Suprapubic skin (tissue), 4 donors: ENCODE results near the gene DRC7. TPM values are rescaled to one million over a fixed set of nuclear protein-coding genes. Genes with fewer than 3 reads are reported as not detected.
A peak's percentile ranks its signal among the peaks of the same experiment; 100 is the strongest.

Source experiments
- DNase-seq, 2 donors: peaks; one replicate each; pipeline ENCODE4 v3.0.0-alpha.2; 2019; ENCODE audit warnings: low spot score in 2 of 2
- H3K27ac ChIP-seq: fragments of 200-600 bp; sonication (generic); one replicate; pipeline ENCODE4 v1.5.1; 2019
- H3K27me3 ChIP-seq: fragments of 200-600 bp; sonication (generic); one replicate; pipeline ENCODE4 v1.5.1; 2019
- H3K36me3 ChIP-seq: fragments of 200-600 bp; sonication (generic); one replicate; pipeline ENCODE4 v1.5.1; 2019
- H3K4me1 ChIP-seq: fragments of 200-600 bp; sonication (generic); one replicate; pipeline ENCODE4 v1.5.1; 2019
- H3K4me3 ChIP-seq: fragments of 200-600 bp; sonication (generic); one replicate; pipeline ENCODE4 v1.5.1; 2019; ENCODE audit warnings: mild to moderate bottlenecking
- H3K9me3 ChIP-seq: fragments of 200-600 bp; sonication (generic); one replicate; pipeline ENCODE4 v1.5.1; 2019
- EP300 ChIP-seq: sonication (generic); formaldehyde crosslinking; IDR thresholded peaks from one replicate; pipeline ENCODE4 v1.6.1; 2017; ENCODE audit warnings: antibody characterized with exemption
- POLR2A ChIP-seq, 2 donors: fragments of 450-650 bp; IDR thresholded peaks; one replicate each; pipeline ENCODE4 v1.6.1; 2017; ENCODE audit warnings: antibody characterized with exemption in 2 of 2, mild to moderate bottlenecking in 2 of 2, moderate library complexity in 2 of 2
- POLR2AphosphoS5 ChIP-seq, 3 donors: sonication (generic); formaldehyde crosslinking; IDR thresholded peaks; one replicate each; pipeline ENCODE4 v1.6.1; 2017; ENCODE audit warnings: antibody characterized with exemption in 3 of 3
- WGBS: methylation state at CpG from one replicate; pipeline ENCODE4 v1.1.5; 2018; 5-methylcytosine and 5-hydroxymethylcytosine counted together
- total RNA-seq, 4 donors: library from RNA; depleted of rRNA; stranded (reverse); fragments of >200 nt; gene quantifications; one replicate each; pipeline ENCODE4 v1.1.0, GENCODE V29; 2016
- TF ChIP-seq, protein P1 (sequence below), 2 donors: fragments of 200-600 bp in 1 of 2; fragments of 450-650 bp in 1 of 2; sonication (generic) in 1 of 2; IDR thresholded peaks; one replicate each; pipeline ENCODE4 v1.5.1; 2016 to 2019; ENCODE audit warnings: antibody characterized with exemption in 2 of 2, mild to moderate bottlenecking in 1 of 2, moderate library complexity in 1 of 2

The DRC7 gene
- total RNA-seq, 4 donors from 2014 or later, result not detected

DNA sequence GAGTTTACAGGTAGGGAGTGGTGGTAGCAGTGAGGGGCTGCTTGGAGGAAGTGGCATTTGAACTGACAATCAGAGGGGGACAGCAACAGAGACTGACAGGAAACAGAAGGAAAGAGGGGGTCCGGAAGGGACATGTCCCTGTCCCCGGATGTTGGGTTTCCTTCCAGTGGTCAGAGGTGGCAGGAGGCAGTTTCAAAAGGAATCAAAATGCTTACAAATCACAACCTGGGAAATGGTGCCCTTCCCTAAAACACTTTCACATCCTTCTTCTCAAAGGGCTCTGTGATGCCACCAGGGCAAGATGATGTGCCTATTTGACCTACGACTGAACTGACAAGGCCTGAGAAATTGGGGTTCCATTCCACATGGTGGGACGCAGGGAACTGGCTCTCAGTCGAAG is 46.5 kb upstream of the DRC7 start:
- Histone ChIP-seq H3K36me3 (peaks cover 27% of the 10 kb centered on the region), H3K27me3 (peaks cover 3% of the 10 kb centered on the region), H3K27ac (peak overlapping the region; percentile 68), H3K4me1 (peaks cover 55% of the 10 kb centered on the region), H3K9me3 (no peaks in the 10 kb centered on the region), H3K4me3 (no peak overlapping the region)
- TF ChIP-seq POLR2AphosphoS5 (IDR thresholded peaks at IDR 0.05), result no peak
- no peak for TF ChIP-seq EP300
- TF ChIP-seq, protein P1, sequence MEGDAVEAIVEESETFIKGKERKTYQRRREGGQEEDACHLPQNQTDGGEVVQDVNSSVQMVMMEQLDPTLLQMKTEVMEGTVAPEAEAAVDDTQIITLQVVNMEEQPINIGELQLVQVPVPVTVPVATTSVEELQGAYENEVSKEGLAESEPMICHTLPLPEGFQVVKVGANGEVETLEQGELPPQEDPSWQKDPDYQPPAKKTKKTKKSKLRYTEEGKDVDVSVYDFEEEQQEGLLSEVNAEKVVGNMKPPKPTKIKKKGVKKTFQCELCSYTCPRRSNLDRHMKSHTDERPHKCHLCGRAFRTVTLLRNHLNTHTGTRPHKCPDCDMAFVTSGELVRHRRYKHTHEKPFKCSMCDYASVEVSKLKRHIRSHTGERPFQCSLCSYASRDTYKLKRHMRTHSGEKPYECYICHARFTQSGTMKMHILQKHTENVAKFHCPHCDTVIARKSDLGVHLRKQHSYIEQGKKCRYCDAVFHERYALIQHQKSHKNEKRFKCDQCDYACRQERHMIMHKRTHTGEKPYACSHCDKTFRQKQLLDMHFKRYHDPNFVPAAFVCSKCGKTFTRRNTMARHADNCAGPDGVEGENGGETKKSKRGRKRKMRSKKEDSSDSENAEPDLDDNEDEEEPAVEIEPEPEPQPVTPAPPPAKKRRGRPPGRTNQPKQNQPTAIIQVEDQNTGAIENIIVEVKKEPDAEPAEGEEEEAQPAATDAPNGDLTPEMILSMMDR (IDR thresholded peaks at IDR 0.05), result no peak
- TF ChIP-seq POLR2A (IDR thresholded peaks at IDR 0.05), result no peak
- DNase-seq, result no peak
- WGBS, result 75% methylated on average over 5 of the region's 5 CpGs

DNA sequence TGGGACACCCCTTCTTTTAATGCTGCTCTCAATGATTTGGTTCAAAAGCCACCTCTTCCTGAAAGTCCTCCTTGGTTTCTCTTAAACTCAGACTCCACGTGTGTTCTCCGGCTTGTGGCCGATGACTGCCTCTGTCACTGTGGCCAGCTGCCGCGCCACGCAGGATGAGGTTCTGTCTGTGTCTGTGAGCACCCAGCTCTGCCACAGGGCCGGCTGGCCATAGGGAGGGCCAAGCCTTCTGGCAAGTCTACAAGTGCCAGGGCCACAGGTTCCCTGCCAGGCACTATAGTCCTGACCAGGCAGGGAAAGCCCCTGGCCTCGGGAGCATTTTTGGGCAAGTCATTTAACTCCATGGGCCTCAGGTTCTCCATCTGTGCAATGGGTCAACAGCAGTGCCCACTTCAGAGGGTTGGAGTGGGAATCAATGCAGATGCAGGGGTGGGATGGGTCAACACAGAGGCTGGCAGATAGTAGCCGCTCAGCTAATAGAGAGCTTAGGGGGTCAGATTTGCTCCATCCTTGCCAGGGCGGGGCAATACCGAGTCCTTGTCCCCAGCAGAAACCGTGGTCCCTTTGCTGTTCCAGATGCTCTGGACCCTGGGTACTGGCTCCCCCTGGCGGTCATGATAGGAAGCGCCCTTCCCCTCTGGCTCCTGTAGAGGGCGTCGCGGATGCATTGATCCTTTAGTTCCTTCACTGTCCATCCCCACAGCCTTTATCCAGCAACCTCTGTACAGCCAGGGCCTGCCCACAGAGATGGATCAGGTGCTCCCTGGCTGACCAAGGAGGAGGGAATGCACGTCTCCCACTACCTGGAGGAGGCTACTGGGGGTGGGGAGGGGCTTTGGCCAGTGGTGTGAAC is 45.8 kb upstream of the DRC7 start:
- 47% methylated on average over 18 of the region's 18 CpGs for WGBS

DNA sequence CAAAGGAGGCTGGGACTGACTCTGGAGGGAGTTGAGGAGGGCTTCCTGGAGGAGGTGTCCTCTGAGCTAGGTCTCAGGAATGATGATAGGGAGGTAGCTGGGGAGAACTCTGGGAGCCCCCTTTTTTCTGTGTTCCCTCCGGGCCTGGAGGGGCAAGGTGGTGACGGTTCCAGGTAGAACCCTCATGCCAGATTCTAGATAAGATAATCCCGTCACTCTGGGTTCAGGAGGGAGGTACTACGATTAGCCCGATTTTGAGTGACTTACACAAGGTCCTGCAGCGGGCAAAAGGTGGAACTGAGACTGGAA is 45.2 kb upstream of the DRC7 start:
- peaks cover 42% of the 10 kb centered on the region for H3K4me1 ChIP-seq
- WGBS, result 77% methylated on average over 6 of the region's 6 CpGs
- peaks cover 3% of the 10 kb centered on the region for H3K27me3 ChIP-seq
- H3K4me3 ChIP-seq, result no peak overlapping the region
- H3K36me3 ChIP-seq, result peaks cover 32% of the 10 kb centered on the region
- no peak for TF ChIP-seq POLR2AphosphoS5 (IDR thresholded peaks at IDR 0.05)
- TF ChIP-seq POLR2A (IDR thresholded peaks at IDR 0.05), result no peak
- TF ChIP-seq EP300, result no peak
- TF ChIP-seq, protein P1 (IDR thresholded peaks at IDR 0.05), result no peak
- no peaks in the 10 kb centered on the region for H3K9me3 ChIP-seq
- H3K27ac ChIP-seq, result no peak overlapping the region
- no peak for DNase-seq

More for the DNA sequence above, 45.8 kb upstream of the DRC7 start:
- Histone ChIP-seq H3K27ac (no peak overlapping the region), H3K27me3 (peaks cover 3% of the 10 kb centered on the region), H3K4me3 (no peak overlapping the region), H3K4me1 (peaks cover 48% of the 10 kb centered on the region), H3K36me3 (peaks cover 29% of the 10 kb centered on the region), H3K9me3 (no peaks in the 10 kb centered on the region)
- DNase-seq, result peak; percentile 87 to 90
- TF ChIP-seq POLR2A (IDR thresholded peaks at IDR 0.05), result no peak
- TF ChIP-seq, protein P1 (IDR thresholded peaks at IDR 0.05), result peak; percentile 98 to 100

DNA sequence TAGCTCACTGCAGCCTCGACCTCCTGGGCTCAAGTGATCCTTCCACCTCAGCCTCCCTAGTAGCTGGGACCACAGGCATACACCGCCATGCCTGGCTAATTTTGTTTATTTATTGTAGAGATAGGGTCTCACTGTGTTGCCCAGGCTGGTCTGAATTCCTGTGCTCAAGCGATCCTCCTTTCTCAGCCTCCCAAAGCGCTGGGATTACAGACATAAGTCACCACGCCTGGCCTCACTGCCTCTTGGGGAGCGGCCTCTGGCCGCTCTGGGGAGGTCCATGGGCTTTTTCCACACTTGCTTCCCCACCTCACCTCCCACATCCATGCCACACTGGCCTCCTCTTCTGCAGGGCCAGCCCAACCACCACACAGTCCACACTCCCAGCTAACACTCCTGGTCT is 44.8 kb upstream of the DRC7 start:
- DNase-seq, result no peak
- Histone ChIP-seq H3K36me3 (peaks cover 34% of the 10 kb centered on the region), H3K27me3 (peaks cover 3% of the 10 kb centered on the region), H3K4me1 (peaks cover 38% of the 10 kb centered on the region), H3K4me3 (no peak overlapping the region), H3K27ac (no peak overlapping the region), H3K9me3 (no peaks in the 10 kb centered on the region)
- no peak for TF ChIP-seq EP300
- TF ChIP-seq POLR2AphosphoS5 (IDR thresholded peaks at IDR 0.05), result no peak
- TF ChIP-seq POLR2A (IDR thresholded peaks at IDR 0.05), result no peak
- TF ChIP-seq, protein P1 (IDR thresholded peaks at IDR 0.05), result no peak
- WGBS, result 91% methylated on average over 7 of the region's 7 CpGs

DNA sequence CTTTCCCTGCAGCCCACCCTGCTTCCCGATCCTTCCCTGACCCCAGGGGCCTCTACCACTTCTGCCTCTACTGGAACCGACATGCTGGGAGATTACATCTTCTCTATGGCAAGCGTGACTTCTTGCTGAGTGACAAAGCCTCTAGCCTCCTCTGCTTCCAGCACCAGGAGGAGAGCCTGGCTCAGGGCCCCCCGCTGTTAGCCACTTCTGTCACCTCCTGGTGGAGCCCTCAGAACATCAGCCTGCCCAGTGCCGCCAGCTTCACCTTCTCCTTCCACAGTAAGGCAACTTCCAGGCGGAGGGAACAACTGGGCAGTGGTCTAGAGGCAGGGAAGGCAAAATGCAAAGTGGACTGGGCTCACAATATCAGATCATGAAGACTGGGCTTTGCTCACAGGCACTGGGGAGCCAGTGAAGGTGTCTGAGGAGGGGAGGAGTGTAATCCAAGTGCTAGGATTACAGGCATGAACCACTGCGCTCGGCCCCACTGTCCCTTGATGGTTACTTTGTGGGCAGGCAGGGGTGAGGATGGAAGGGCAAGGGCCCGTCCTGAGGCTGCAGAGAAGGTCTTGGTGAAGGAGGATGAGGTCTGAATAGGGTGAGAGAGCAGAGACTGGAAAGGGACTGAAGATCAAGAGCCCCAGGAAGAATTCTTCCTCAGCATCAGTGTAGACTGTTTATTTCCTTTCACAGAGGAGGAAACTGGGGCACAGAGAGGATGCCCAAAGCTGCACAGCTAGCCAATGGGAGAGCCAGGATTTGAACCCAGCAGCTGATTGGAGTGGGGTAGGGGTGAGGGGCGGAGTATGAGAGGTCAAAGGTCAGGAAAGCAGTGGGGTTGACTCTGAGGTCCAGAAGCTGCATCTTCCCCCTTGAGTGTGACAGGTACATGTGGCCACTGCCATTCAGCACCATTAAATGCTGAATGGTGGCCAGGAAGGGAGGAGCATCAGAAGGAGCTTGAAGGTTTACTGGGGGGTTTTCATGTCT is 43.0 kb upstream of the DRC7 start:
- WGBS, result 83% methylated on average over 10 of the region's 10 CpGs
- Histone ChIP-seq H3K4me3 (no peak overlapping the region), H3K9me3 (no peaks in the 10 kb centered on the region), H3K36me3 (peaks cover 52% of the 10 kb centered on the region), H3K27ac (no peak overlapping the region), H3K27me3 (peaks cover 3% of the 10 kb centered on the region), H3K4me1 (peaks cover 20% of the 10 kb centered on the region)
- TF ChIP-seq EP300 (no peak), POLR2A (IDR thresholded peaks at IDR 0.05) (no peak), POLR2AphosphoS5 (IDR thresholded peaks at IDR 0.05) (no peak)
- TF ChIP-seq, protein P1 (IDR thresholded peaks at IDR 0.05), result no peak
- DNase-seq, result no peak
